Activated naive CD8-positive, alpha-beta T cell treated with anti-CD3 and anti-CD28 coated beads, Interleukin-2, amount 50 U/mL, for 24 hours (primary cell): Measurements from ENCODE around the gene CDK15.

Experiments used
- ATAC-seq: fragments of 150-1000 bp; cut with Tn5 transposase; one replicate; pipeline ENCODE4 v1.10.0; 2021
- DNase-seq: peaks from one replicate; pipeline ENCODE4 v3.0.0; 2021
- H3K27ac Mint-ChIP-seq: one replicate; pipeline ENCODE4 v1.8.0; 2021; ENCODE audit warnings: mild to moderate bottlenecking, mixed read lengths
- H3K27me3 Mint-ChIP-seq: one replicate; pipeline ENCODE4 v1.8.0; 2021; ENCODE audit warnings: mixed read lengths
- H3K36me3 Mint-ChIP-seq: one replicate; pipeline ENCODE4 v1.8.0; 2021; ENCODE audit warnings: low read depth, mixed read lengths
- H3K4me1 Mint-ChIP-seq: one replicate; pipeline ENCODE4 v1.8.0; 2021; ENCODE audit warnings: mixed read lengths
- H3K4me3 Mint-ChIP-seq: one replicate; pipeline ENCODE4 v1.8.0; 2021; ENCODE audit warnings: mild to moderate bottlenecking, moderate library complexity, mixed read lengths
- H3K9me3 Mint-ChIP-seq: one replicate; pipeline ENCODE4 v1.8.0; 2021; ENCODE audit warnings: mixed read lengths

The CDK15 gene

DNA sequence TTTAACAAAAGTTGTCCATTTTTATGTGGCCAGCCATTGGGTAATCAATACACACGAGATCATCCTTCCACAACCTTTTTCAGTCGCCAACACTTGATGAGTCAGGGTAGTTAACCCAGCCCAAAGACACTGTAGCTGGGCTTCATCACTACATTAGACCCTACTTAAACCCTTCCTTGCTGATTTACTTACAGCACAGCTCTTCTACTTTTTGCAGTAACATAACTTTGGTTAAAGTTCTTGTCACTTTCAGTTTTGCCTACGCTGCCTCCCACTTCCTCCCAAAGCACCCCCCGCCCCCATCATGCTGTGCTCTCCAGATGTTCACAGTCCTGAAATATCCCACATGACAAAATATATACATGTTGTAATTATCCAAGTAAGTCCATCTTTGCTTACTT, 103.6 kb downstream of the CDK15 start:
- peak; percentile 57 for ATAC-seq
- Mint-ChIP-seq H3K4me1 (peaks cover 8% of the 10 kb centered on the region), H3K4me3 (no peak overlapping the region), H3K36me3 (no peaks in the 10 kb centered on the region), H3K9me3 (no peaks in the 10 kb centered on the region), H3K27me3 (peaks cover 3% of the 10 kb centered on the region), H3K27ac (no peak overlapping the region)
- peak; percentile 7 for DNase-seq

DNA sequence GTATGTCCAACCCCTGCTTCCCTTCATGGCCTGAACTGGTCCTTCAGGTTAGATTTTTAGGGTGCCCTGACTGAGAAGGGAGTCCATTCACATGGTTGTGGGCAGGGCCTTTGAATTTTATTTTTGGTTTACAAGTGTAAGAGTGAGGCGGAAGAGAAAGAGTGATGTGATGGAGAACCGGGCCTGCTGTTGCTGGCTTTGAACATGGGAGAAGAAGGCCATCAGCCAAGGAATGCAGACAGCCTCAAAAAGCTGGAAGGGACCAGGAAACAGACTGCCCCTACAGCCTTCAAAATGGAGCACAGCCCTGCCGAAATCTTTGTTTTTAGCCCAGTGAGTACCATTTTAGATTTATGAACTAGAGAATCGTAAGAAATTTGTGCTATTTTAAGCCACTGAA, 105.0 kb downstream of the CDK15 start:
- no peaks in the 10 kb centered on the region for H3K9me3 Mint-ChIP-seq
- no peak for DNase-seq
- peaks cover 8% of the 10 kb centered on the region for H3K4me1 Mint-ChIP-seq
- no peak overlapping the region for H3K4me3 Mint-ChIP-seq
- H3K27me3 Mint-ChIP-seq = no peaks in the 10 kb centered on the region
- no peak for ATAC-seq
- H3K36me3 Mint-ChIP-seq = no peaks in the 10 kb centered on the region
- no peak overlapping the region for H3K27ac Mint-ChIP-seq

DNA sequence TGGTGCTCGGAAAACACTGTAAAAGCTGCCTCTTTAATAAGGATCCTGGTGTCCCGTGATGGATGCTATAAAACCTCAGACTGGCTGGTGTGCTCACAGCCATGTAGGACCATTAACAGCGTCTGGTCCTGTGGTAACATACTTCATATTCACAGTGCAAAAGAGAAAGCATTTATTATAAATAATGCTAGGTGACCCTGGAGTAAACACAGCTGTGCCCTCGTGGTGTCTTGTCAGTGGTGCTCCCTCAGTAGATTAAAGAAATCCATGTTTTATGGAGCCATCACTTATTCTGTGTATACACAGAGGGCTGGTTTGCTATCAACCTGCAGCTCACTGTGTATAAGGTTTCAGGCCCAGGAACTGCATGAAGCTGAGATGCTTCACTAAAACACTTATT, 106.9 kb downstream of the CDK15 start:
- H3K27ac Mint-ChIP-seq = no peak overlapping the region
- no peaks in the 10 kb centered on the region for H3K27me3 Mint-ChIP-seq
- no peak for ATAC-seq
- H3K9me3 Mint-ChIP-seq = no peaks in the 10 kb centered on the region
- no peaks in the 10 kb centered on the region for H3K36me3 Mint-ChIP-seq
- no peak overlapping the region for H3K4me3 Mint-ChIP-seq
- H3K4me1 Mint-ChIP-seq = peaks cover 8% of the 10 kb centered on the region
- DNase-seq = no peak

DNA sequence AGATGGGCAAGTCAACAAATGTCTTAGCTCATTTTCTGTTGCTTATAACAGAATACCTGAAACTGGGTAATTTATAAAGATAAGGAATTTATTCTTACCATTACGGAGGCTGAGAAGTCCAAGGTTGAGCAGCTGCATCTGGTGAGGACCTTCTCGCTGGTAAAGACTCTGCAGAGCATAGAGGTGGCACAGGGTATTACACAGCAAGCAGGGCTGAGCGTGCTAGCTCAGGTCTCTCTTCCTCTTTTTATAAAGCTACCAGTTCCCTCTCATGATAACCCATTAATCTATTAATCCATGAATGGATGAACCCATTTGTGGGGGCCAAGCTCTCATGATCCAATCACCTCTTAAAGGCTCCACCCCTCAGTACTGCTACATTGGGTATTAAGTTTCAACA, 109.1 kb downstream of the CDK15 start:
- Mint-ChIP-seq H3K27ac (no peak overlapping the region), H3K27me3 (no peaks in the 10 kb centered on the region), H3K36me3 (no peaks in the 10 kb centered on the region), H3K4me3 (no peak overlapping the region), H3K4me1 (no peaks in the 10 kb centered on the region), H3K9me3 (no peaks in the 10 kb centered on the region)
- no peak for DNase-seq
- ATAC-seq = no peak

DNA sequence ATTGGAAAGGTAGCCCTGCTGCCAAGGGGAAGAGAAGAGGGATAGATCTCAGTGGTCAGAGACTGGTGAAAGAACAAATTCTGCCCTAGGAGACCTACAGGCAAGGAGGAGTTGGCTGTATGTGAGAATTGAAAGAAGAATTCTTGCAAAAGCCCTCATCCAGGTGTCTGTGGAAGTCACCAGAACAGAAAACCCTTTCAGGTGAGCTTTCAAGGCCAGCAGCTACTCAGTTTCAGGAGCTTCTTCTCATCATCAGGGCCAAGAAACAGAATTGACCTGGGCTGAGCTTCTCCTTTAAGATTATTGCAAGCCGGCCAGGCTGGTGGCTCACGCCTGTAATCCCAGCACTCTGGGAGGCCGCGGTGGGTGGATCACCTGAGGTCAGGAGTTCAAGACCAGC, 110.2 kb downstream of the CDK15 start:
- Mint-ChIP-seq H3K27me3 (no peaks in the 10 kb centered on the region), H3K36me3 (no peaks in the 10 kb centered on the region), H3K4me3 (no peak overlapping the region), H3K27ac (no peak overlapping the region), H3K4me1 (no peaks in the 10 kb centered on the region), H3K9me3 (no peaks in the 10 kb centered on the region)
- no peak for ATAC-seq
- DNase-seq = no peak

DNA sequence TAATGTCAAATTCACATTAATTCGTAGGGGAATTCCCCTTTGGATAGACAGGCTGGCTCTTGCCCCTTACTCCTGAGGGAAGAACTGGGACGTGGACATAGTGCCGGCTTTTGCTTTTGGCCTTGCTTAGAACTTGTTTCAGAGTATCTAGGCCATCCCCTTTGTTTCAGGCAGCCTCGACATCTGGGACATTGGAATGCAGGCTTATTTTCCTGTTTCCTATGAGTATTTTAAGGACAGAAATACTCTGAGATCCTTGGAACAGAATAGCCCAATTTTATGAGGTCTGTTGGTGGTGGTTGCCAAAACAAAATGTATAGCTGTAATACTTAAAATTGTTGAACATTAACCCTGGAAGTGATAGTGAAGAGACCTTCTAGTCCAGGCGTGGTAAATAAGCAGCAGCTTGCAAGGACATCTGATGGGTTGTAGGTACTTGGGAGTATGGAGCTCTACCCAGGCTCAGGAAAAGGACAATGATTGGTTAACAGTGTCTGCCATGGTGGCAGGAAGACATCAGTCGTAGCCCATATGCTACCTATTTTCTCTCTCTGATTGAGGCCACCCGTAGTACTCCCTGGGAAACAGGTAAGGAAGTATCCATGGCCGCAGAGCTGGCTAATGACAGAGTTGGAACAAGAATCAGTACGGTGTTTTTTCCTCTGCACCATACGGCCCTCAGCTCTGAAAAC, 112.4 kb downstream of the CDK15 start:
- no peak overlapping the region for H3K4me3 Mint-ChIP-seq
- DNase-seq (no peak), ATAC-seq (no peak)
- no peaks in the 10 kb centered on the region for H3K36me3 Mint-ChIP-seq
- H3K4me1 Mint-ChIP-seq = no peaks in the 10 kb centered on the region
- H3K9me3 Mint-ChIP-seq = peaks cover 5% of the 10 kb centered on the region
- no peak overlapping the region for H3K27ac Mint-ChIP-seq
- no peaks in the 10 kb centered on the region for H3K27me3 Mint-ChIP-seq

DNA sequence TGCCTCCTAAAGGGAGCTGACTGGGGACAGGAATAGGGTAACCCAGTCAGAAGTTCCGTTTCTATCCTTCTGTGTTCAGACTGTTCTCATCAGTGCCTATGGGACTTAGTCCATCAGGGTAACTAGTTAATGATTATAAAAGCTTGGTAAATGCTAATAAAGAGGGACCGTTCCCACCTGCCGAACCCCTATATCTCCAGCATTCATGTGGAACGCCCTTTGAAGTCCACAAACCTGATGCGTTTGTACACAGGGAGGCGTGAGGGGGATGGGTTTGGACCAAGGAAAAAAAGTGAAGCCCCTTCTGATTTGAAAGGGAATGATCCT, 112.9 kb downstream of the CDK15 start:
- Mint-ChIP-seq H3K9me3 (peaks cover 5% of the 10 kb centered on the region), H3K27me3 (no peaks in the 10 kb centered on the region), H3K4me1 (no peaks in the 10 kb centered on the region), H3K4me3 (no peak overlapping the region), H3K36me3 (no peaks in the 10 kb centered on the region), H3K27ac (no peak overlapping the region)
- DNase-seq = no peak
- ATAC-seq = no peak

DNA sequence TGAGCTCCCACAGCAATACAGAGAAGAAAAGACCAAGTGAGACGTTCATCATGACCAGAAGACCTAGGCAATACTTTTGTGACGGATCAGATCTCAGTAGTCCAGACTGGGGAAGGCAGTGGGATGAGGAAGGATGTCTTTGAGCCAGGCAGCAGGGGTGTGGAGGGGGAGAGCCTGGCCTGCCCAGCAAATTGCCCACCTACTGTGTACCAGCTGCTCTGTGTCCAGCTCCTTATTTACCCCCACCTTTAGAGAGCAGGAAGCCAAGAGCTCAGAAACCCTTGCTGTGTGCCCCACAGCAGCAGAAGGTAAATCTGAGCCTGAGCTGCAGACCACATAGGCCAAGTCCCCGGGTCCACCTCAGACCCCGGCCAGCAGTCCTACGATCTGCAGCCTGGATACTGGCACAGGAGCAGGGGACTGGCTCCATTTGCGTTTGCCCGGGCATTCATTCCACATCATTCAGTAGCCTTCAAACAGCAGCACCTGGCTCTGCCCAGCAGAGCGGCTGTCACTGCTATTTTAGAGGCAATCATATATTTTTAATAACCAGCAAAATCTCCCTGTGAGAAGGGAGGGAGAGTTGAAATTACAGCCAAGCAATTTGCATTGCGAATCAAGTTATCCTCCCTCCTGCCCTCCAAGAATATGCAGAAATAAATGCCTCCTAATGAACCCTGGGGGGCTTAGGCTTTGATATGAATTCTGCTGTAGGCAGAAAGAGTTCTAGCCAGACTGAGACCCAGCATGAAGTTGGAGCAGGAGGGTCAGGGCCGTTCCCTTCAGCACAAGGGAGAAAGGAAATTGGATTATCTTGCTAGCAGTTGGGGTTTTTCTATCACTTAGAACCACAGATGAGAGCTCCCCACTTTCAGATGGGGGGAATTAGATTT, 117.3 kb downstream of the CDK15 start:
- Mint-ChIP-seq H3K36me3 (no peaks in the 10 kb centered on the region), H3K27me3 (peaks cover 4% of the 10 kb centered on the region), H3K27ac (no peak overlapping the region), H3K4me1 (no peaks in the 10 kb centered on the region), H3K4me3 (no peak overlapping the region), H3K9me3 (peaks cover 5% of the 10 kb centered on the region)
- DNase-seq = no peak
- ATAC-seq = no peak

DNA sequence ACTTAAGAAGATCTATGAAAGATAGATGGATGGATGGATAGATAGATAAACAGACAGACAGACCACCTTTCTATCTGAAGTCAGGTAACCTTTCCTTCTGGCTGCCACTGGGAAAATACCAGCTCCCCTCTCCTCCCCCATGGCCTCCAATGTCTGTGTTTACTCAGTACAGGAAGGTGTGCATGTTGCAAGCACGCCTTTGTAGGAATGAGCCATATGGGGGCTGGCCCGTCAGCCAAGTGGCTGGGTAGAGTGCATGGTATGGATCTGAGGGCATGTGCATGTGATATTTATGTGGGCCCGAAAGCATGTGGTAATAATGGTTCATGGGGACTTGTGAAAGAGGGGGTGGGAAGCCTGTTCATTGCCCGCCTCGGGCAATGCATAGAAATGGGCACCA, 118.1 kb downstream of the CDK15 start:
- Mint-ChIP-seq H3K4me1 (no peaks in the 10 kb centered on the region), H3K4me3 (no peak overlapping the region), H3K9me3 (peaks cover 5% of the 10 kb centered on the region), H3K36me3 (no peaks in the 10 kb centered on the region), H3K27me3 (peaks cover 4% of the 10 kb centered on the region), H3K27ac (no peak overlapping the region)
- no peak for ATAC-seq
- no peak for DNase-seq

DNA sequence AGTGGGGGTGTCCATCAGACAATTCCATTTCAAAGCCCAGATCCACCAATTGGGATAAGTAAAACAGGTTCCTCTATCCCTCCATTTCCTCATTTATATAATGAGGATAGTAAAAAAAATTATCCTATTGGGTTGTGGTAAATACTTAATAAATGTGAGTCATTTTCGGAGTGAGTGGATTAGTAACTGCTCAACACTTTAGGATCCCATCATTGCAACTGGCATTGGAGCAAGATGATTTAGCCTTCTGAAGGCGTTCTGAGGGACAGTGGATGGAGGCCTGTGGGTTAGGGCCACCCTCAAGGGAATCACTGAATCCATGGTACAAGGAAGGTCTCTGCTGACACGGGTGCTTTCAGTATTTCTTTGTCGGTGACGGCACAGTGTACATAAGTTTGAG, 118.7 kb downstream of the CDK15 start:
- ATAC-seq (no peak), DNase-seq (no peak)
- Mint-ChIP-seq H3K36me3 (no peaks in the 10 kb centered on the region), H3K9me3 (peaks cover 5% of the 10 kb centered on the region), H3K27ac (no peak overlapping the region), H3K4me1 (no peaks in the 10 kb centered on the region), H3K27me3 (peaks cover 5% of the 10 kb centered on the region), H3K4me3 (no peak overlapping the region)

DNA sequence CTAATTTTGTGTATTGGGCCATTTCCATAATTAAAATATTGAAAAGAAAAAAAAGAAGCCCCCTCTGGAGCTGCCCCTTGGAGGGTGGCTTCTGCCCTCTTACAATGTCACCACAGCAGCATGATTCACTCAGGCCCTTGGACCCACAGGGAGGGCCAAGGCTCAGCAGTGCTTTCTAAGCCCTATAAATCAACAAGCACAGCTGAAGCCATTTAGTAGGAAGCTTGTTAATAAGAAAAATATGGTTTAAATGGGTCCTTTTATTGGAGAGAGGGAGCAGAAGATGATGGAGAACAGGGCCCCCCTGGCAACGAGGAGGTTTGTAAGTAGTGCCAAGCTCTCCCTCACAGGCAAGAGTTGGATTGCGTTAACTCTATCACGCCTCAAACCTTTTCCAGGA, 119.7 kb downstream of the CDK15 start:
- Mint-ChIP-seq H3K27me3 (peaks cover 5% of the 10 kb centered on the region), H3K36me3 (no peaks in the 10 kb centered on the region), H3K27ac (no peak overlapping the region), H3K9me3 (peaks cover 5% of the 10 kb centered on the region), H3K4me1 (no peaks in the 10 kb centered on the region), H3K4me3 (no peak overlapping the region)
- ATAC-seq (no peak), DNase-seq (no peak)

DNA sequence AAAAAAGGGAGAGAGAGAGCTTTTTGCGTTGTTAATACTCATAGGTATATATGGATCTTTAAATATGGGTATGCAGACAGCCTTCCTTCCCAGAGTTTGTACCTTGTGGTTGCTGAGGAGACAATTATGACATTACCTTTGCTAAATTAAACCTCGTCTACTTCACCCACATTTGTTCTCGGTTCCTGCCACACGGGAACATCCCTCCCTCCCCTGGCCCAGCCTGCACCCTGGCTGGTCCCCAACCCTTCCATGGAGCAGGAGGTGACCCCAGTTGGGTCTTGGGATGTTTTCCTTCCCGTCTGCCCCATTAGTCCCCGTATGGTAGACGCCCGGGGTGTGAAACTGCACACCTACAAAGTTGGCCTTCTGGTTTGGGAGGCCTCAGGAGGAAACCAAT, 122.0 kb downstream of the CDK15 start:
- DNase-seq (no peak), ATAC-seq (no peak)
- H3K27me3 Mint-ChIP-seq = peaks cover 9% of the 10 kb centered on the region
- H3K4me1 Mint-ChIP-seq = no peaks in the 10 kb centered on the region
- no peaks in the 10 kb centered on the region for H3K36me3 Mint-ChIP-seq
- H3K27ac Mint-ChIP-seq = no peak overlapping the region
- no peak overlapping the region for H3K4me3 Mint-ChIP-seq
- no peaks in the 10 kb centered on the region for H3K9me3 Mint-ChIP-seq

DNA sequence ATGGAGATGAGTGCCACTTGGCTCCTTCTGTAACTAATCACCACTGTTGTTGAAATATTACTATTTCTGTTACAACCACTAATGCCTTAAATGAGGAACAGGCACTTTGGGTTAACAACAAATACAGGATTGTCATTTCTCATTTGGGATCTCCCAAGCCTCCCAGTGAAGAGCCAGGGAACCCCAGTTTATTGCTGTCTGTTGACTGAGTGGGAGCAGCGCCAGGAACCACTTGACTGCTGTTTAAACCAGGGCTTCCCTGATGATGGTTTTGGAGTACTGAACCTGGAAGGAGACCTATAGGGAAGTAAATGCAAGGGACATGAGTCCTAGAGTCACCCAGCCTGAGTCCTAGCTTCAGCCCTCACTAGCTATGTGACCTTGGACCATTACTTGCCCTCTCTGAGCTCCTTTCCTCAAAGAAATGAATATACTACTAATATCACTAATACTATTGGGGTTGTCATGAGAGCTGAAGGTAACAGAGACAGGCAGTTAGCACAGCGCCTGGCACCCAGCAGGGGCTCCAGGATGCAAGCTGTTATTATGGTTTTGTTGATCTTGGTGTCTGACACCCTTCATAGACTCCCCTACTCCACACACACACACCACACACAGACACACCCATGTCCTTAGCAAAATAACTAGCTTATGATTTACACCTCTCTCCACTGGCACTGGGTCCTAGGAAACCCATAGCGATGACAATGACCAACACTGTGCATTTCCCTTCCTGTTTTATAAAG, 123.1 kb downstream of the CDK15 start:
- Mint-ChIP-seq H3K27me3 (peaks cover 9% of the 10 kb centered on the region), H3K36me3 (no peaks in the 10 kb centered on the region), H3K27ac (no peak overlapping the region), H3K4me1 (no peaks in the 10 kb centered on the region), H3K9me3 (no peaks in the 10 kb centered on the region), H3K4me3 (no peak overlapping the region)
- ATAC-seq = no peak
- DNase-seq = no peak

DNA sequence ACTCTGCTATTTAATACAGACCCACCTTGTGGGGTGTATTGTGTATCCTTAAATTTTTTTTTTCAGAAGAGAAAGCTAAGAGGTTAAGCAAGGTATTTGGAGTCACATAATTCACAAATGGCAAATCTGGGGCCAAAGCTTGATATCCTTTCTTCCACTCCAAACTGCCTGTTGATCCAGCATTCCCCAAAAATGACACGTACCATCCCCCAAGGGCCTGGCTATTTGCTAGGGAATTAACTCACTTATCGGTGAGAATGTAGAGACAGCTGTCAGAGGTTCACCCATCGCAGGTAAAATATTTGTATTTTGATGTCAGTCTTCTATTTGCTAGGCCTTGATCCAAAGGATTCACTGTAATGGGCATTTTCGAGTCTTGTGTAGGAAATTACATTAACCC, 123.7 kb downstream of the CDK15 start:
- Mint-ChIP-seq H3K9me3 (no peaks in the 10 kb centered on the region), H3K4me3 (no peak overlapping the region), H3K4me1 (no peaks in the 10 kb centered on the region), H3K27me3 (peaks cover 7% of the 10 kb centered on the region), H3K27ac (no peak overlapping the region), H3K36me3 (no peaks in the 10 kb centered on the region)
- DNase-seq (no peak), ATAC-seq (no peak)

DNA sequence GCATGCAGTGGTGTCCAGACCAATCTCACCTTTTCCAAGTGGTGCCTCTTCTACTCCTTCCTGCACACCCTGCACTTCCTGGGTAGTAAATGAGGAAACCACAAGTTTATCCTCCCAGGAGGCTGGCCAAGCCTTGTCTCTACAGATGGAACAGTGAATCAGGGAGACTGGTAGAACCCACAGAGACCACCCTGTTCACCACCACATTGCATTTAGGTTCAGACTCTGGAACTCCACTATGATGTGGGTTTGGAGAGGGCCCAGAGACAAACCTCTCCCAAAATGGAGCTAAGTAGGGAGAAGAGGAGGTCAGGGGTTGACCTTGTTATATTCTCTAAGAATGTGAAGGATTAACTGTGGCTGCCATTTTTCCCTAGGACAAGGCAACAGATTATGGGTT, 124.5 kb downstream of the CDK15 start:
- H3K36me3 Mint-ChIP-seq = no peaks in the 10 kb centered on the region
- no peak overlapping the region for H3K27ac Mint-ChIP-seq
- H3K9me3 Mint-ChIP-seq = no peaks in the 10 kb centered on the region
- no peak for DNase-seq
- H3K27me3 Mint-ChIP-seq = peaks cover 7% of the 10 kb centered on the region
- H3K4me3 Mint-ChIP-seq = no peak overlapping the region
- ATAC-seq = no peak
- H3K4me1 Mint-ChIP-seq = no peaks in the 10 kb centered on the region
